GM18505 (cell line): ENCODE data around the gene TACR2.

Source experiments
- ATAC-seq: cut with Tn5 transposase; IDR thresholded peaks from one replicate; pipeline ENCODE4 v1.9.1; 2021; ENCODE audit not compliant: unreplicated experiment
- POLR2A ChIP-seq: IDR thresholded peaks from 4 replicates; pipeline ENCODE4 v1.6.1; 2011; ENCODE audit warnings: borderline replicate concordance; ENCODE audit not compliant: insufficient read depth, insufficient read length; ENCODE audit errors: extremely low read depth

TACR2 gene

DNA sequence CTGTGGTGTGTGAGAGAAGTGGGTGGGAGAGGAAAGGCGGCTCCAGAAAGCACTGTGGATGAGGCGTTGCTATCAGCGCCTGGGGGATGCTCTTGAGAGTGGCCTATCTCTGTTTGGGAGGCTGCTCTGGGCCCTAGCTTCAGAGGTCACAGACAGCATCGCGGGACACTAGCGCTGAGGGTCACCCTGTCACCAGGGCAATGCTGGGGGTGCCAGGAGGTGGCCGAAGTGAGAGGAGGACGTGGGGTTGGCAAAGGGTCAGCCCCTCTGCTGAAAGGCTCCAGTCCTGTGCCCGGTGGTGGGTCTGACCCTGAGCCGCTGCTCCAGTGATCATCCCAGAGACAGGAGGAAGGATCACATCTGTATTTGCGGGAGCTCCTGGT lies 3.0 kb upstream of the TACR2 start:
- no peak for TF ChIP-seq POLR2A
- ATAC-seq = no peak

DNA sequence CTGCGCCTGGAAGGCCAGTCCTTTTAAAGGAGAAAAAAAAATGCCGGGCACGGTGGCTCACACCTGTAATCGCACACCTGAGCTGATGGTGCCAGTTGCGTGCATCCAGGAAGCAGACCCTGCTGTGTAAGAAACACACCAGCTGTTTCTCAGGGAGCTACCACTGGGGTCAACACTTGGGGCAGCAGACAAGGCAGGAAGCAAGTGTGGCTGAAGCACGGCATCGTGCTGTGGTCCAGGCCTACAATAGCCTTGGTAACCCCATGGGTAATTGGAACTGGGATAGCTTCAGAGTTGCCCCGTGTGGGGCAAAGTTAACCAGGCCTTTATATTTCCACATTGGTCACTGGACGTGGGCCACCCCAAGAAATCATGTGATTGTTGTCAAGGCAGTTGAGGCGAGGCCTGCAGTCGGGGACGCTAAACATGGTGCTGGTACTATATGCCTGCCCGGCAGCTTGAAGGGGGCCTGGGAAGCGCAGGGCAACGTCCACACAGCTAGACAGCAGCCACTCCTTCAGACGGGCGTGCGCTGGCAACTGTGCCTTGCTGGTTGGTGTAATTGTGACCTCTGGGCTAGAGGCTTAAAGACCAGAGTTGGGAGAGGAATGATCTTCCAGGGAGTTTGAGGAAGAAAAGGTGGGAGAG lies 2.5 kb upstream of the TACR2 start:
- no peak for TF ChIP-seq POLR2A
- ATAC-seq = no peak

DNA sequence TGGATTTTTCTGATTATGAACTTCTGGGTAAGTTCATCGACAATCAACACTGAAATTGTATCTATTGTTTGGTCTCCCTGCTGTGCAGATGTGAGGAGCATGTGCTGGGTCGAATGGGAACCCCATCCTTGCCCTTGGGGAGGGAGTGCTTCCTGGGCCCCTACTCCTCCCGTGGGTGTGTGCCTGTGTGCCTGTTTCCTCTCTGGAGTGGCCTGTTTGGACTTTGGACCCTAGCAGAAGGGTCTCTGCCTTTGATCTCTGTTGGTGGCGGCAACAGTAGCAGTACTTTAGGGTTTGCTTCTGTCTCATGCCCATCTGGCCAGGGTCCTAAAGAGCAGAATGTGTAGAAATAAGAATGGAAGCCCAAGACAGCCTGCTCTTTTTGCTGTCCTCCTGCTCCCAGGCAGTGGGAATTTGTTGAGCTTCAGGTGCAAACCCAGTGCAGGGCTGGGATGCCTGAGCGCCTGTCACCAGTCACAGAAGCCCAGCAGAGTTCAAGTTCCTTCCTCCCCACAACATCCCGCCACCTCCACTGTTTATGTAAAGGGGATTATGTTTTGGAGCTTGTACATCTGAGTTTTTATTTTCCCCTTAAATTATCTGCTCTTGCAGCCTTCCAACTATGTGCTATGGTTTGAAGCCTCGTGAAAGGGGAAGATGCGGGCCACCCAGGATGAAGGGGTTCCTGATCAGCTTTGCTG lies 1.5 kb upstream of the TACR2 start:
- no peak for ATAC-seq

DNA sequence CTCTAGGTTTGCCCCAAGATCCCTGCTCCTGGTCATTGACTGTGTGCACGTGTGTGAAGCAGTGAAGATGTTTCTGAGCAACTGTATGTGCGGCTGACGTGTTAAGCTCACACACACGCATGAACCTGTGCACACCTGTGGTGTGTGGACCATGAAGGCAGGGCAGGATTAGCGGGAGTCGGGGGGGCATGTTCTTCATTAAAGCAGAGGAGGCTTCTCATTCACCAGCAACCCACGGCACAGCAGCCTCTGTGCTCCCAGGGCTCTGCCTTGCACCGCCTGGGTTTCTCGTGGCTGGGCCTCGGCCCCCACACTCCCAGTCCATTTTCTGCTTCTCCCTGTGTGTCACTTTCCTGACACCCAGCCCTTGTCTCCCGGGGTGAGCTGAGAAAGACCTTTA lies 824 bp upstream of the TACR2 start:
- no peak for TF ChIP-seq POLR2A
- no peak for ATAC-seq

More for the DNA sequence above, 1.5 kb upstream of the TACR2 start:
- TF ChIP-seq POLR2A = no peak

DNA sequence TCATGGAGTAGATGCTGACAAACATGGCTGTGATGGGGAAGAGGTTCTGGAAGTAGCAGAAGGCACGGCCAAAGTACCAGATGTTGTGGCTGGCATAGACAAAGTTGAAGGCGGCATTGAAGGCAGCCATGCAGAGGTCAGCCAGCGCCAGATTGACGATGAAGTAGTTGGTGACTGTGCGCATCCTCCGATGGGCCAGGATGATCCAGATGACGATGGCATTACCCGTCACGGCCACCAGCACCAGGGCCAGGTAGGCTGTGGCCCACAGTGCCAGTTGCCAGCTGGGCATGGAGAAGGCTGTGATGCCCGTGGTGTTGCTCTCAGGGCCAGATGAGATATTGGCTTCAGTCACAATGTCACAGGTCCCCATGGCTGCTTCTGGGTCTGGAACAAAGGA lies 767 bp downstream of the TACR2 start:
- no peak for TF ChIP-seq POLR2A
- no peak for ATAC-seq

DNA sequence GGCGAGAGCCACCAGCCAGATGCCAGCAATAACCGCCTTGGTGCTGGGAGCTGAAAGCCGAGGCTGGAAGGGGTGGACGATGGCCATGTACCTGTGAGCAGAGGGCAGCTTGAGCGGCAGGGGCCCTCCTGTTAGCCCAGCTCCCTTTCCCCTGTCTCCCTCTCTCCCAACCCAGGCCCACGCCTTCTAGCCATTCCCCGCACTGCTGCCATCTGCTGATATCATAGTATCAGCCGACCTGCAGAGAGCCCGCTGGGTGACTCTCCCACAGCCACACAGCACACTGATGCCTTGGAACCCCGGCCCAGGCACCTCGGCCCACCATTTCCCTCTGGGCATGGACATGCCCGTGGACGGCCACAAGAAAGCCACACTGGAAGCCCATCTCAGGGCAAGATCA lies 1.7 kb downstream of the TACR2 start:
- ATAC-seq = no peak

DNA sequence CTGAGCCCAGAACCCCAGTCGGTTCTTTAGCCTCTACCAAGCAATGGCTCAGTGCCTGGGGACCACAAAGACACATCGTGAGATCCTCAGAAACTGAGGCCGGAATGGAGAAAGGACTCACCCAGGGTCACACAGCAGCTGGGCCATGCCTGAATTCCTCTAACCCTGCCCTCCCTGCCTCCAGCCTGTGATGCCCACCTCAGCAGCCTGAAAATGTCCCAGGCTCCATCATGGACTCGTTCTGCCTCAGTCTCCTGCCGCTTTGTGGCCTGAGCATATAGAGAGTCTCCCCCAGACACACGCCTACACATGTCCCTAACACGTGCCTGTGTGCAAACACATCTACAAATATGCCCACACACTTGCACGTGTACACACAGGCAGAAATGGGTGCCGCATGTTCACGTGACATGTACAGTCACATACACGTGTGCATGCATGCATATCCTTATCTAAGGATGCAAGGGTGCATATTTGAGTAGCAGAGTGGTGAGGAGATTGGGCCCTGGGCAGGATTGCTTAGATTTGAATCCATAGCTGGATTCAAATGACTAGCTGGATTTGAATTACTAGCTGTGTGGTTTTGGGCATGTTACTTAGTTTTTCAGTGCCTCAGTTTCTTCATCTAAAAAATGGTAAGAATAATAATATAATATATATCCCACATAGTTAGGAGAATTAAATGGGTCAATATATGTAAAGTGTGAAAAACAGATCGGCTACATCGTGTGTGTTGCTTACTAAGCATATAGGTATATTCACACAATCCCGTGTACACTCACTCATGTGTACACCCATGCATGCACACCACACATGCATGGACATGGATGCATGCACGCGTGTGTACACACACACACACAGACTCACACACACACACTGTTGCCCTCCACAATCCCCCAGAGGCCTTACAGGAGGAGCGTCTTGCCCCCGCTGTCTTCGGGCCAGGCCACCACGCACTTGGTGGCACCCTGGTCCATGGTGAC lies 2.4 kb downstream of the TACR2 start:
- ATAC-seq = no peak
- no peak for TF ChIP-seq POLR2A

More for the DNA sequence above, 1.7 kb downstream of the TACR2 start:
- no peak for TF ChIP-seq POLR2A

DNA sequence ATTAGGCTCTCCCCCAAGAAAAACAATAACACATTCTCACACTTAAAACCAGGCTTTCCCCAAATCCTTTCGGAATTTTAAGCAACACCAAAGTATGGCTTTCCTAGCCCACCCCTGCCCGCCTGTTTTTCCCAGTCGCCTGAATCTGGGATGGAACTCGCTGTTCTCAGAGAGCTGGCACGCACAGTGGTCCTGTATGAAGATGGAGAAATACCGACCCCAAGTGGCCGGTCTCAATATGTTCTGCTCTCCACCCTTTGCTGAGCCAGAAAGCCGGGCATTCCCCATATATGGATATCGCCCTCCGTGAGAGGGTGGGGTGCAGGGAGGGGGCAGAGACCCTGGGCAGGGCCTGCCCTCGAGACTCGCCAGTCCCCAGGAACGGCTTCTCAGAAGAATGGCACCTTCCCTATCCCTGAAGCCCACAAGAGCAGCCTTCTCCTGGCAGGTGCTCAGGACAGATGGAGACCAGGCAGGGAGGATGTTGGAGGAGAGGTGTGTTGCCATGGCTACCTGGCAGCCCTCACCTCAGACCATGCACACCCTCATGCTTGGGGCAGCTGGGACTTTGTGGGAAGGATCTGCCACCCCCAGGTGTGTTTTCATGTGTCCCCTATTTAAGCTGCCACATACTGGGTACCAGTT lies 3.4 kb downstream of the TACR2 start:
- no peak for ATAC-seq

DNA sequence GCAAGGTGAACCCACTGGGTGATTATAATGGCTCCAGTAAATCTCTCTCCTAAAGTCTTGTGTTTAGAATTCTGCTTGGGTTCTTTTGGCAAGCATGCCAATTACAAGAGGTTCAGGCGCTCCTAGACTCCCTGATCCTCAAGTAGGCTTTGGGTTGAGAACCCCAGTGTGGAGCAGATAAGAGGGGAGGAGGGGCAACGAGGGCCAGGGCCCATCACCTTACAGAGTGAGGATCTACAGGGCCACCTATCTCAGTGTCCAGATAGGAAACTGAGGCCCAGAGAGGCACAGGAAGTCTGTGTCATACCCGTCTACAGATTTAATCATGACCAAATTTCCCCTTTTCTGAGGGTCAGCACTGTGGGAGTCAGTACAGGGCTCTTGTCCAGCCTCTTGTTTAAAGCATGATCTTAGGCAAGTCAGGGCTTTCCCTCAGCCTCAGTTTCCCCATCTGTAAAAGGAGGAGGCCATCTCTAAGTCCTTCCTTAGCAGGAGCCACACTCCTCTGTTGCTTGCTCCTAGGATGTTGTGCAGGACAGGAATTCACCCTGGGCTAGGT lies 4.4 kb downstream of the TACR2 start:
- no peak for ATAC-seq
- no peak for TF ChIP-seq POLR2A

More for the DNA sequence above, 3.4 kb downstream of the TACR2 start:
- TF ChIP-seq POLR2A = no peak

DNA sequence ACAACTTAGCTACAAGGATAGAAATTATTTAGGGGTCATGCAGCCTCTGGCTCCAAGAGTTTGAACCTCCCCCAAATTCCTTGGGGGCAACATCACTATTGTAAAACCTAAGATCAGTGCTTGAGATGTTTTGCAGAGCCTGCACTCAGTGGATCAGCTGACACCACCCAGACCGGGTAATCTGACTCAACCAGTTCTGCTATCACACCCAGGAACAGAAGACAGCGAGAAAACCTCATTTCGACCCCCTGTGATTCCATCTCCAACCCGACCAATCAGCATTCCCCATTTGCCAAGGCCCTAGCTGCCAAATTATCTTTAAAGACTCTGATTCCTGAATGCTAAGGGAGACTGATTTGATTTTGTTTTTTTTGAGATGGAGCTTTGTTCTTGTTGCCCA lies 5.2 kb downstream of the TACR2 start:
- no peak for ATAC-seq
- no peak for TF ChIP-seq POLR2A

DNA sequence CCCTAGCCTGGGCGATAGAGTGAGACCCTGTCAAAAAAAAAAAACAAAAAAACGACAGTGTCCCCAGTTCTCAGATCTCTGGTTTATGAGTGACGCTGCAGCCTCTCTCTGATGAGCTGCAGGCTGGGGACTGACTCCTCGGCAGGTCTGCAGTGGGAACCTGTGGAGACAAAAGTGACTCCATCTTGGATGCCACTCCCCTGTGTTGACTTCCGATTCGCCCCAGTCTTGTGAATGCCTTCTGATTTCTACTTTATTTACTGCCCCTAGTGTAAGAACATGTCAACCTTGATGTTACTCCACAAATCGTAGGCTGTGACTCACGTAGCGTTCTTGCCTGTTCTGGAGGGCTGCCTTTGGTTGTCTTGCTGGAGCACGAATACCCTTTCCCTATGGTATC lies 6.2 kb downstream of the TACR2 start:
- no peak for ATAC-seq
- TF ChIP-seq POLR2A = no peak

DNA sequence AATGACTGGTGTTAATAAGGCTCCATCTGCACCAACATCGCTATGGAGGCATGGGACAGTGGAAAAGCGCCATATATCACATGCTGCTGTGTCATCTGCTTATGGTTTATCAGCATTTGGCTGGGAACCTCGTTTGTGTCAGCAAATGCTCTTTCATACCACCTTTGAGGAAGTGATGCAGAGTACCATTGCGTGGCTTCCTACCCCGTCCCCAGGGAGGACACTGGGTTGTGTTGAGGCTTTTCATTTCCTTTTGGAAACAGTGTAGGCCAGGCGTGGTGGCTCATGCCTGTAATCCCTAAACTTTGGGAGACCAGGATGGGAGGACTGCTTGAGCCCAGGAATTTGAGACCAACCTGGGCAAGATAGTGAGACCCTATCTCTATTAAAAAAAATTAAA lies 6.8 kb downstream of the TACR2 start:
- no peak for ATAC-seq
- TF ChIP-seq POLR2A = no peak

DNA sequence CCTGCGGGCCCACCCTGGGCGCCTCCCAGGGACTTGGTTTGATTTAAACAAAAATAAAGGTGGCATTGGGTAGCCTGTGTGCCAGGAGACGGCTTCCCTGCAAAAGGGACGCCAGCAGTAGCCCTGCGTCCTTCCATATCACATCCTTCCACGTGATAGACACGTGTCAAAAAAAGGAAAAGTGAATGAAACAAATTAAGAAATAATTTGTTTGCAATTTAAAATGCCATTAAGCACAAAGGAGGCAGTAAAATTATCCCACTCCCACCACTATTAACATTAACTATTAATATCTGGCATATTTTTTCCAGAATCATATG lies 7.6 kb downstream of the TACR2 start:
- no peak for ATAC-seq
- no peak for TF ChIP-seq POLR2A
